K562 (cell line): ENCODE results near the gene SHISAL2A. TPM values are rescaled to one million over a fixed set of nuclear protein-coding genes. Genes with fewer than 3 reads are reported as not detected.

Experiments used
- LEF1 ChIP-seq: fragments of 450-650 bp; IDR thresholded peaks from 2 replicates; pipeline ENCODE4 v1.6.1; 2016; ENCODE audit warnings: mild to moderate bottlenecking
- POLR2AphosphoS5 ChIP-seq: IDR thresholded peaks from 2 replicates; pipeline ENCODE4 v1.6.1; 2011; ENCODE audit warnings: mild to moderate bottlenecking, low read depth, low read length, moderate library complexity; ENCODE audit not compliant: control insufficient read depth, insufficient read depth
- RBM17 ChIP-seq: fragments of 200-400 bp; formaldehyde crosslinking; IDR thresholded peaks from 2 replicates; pipeline ENCODE4 v1.6.1; 2017; ENCODE audit warnings: low read depth, mild to moderate bottlenecking, low read length, borderline replicate concordance
- SNAPC5 ChIP-seq: fragments of 250-450 bp; sonication (Bioruptor Pico); IDR thresholded peaks from 2 replicates; pipeline ENCODE4 v1.8.0; 2021; ENCODE audit warnings: moderate library complexity, mild to moderate bottlenecking, inconsistent platforms
- SUPT5H ChIP-seq: fragments of 450-650 bp; IDR thresholded peaks from 2 replicates; pipeline ENCODE4 v1.6.1; 2016
- ZNF3 ChIP-seq: fragments of 250-450 bp; sonication (Bioruptor Pico); IDR thresholded peaks from 2 replicates; pipeline ENCODE4 v1.5.0; 2021; ENCODE audit warnings: mild to moderate bottlenecking, moderate library complexity
- ZNF57 ChIP-seq: fragments of 450-650 bp; formaldehyde crosslinking; IDR thresholded peaks from 2 replicates; pipeline ENCODE4 v1.4.0; 2020; ENCODE audit warnings: mild to moderate bottlenecking, moderate library complexity
- ZNF766 ChIP-seq: fragments of 200-800 bp; sonication (Bioruptor generic); conservative IDR thresholded peaks from 2 replicates; pipeline ENCODE4 v1.6.1; 2016; ENCODE audit warnings: missing genetic modification characterization, missing compliant biosample characterization
- polyA plus RNA-seq, 8 experiments: library from polyadenylated mRNA; depleted of rRNA in 4 of 8; stranded (reverse) in 5 of 8; unstranded in 3 of 8; fragments of >200 nt; fragmentation: Nextera tagmentation in 2 of 8; fragmentation: Illumina TruSeq in 1 of 8; extraction: Ambion mirVana in 2 of 8; extraction: Trizol in 1 of 8; gene quantifications; 2 replicates each; pipeline versions ENCODE4 v1.2.1 to v1.2.3, GENCODE V29; 2011 to 2014; ENCODE audit warnings: inconsistent platforms in 1 of 8, missing spikeins in 1 of 8
- total RNA-seq, 7 experiments: library from RNA; depleted of rRNA in 6 of 7; stranded (reverse); fragments of >200 nt in 6 of 7; fragmentation: Illumina TruSeq in 2 of 7; extraction: Trizol in 2 of 7; gene quantifications; 2 replicates each; pipeline versions ENCODE4 v1.2.1 to v1.2.3, GENCODE V29; 2011 to 2021; ENCODE audit warnings: low replicate concordance in 1 of 7
- TF ChIP-seq, protein P1 (sequence below), 2 experiments: fragments of 450-650 bp; IDR thresholded peaks; 2 replicates each; pipeline ENCODE4 v1.6.1; 2016
- TF ChIP-seq, protein P2 (sequence below), 2 experiments: fragments of 450-650 bp; conservative IDR thresholded peaks; 2 replicates each; pipeline ENCODE4 v1.6.1; 2017; ENCODE audit warnings: mild to moderate bottlenecking in 2 of 2, moderate library complexity in 2 of 2
- TF ChIP-seq, protein P3 (sequence below): fragments of 200-600 bp; sonication (generic); IDR thresholded peaks from one replicate; pipeline ENCODE4 v1.6.1; 2012; ENCODE audit warnings: mild to moderate bottlenecking, low read depth, low read length, inconsistent platforms

Gene SHISAL2A
- total and polyA plus RNA-seq, 9 of the 15 experiments (the other 6 are each of a cell fraction or from before 2014, with no cell fraction given), result 0.11 TPM; not detected in 8

GRCh38 chr1:52697795-52698674 is 65.1 kb downstream of the SHISAL2A start, which contains the start of gene COA7 (continued):
- no peak for TF ChIP-seq ZNF57
- no peak for TF ChIP-seq ZNF3 (CRISPR knock-in tag)
- peak; percentile 75 for TF ChIP-seq POLR2AphosphoS5
- TF ChIP-seq, protein P1, sequence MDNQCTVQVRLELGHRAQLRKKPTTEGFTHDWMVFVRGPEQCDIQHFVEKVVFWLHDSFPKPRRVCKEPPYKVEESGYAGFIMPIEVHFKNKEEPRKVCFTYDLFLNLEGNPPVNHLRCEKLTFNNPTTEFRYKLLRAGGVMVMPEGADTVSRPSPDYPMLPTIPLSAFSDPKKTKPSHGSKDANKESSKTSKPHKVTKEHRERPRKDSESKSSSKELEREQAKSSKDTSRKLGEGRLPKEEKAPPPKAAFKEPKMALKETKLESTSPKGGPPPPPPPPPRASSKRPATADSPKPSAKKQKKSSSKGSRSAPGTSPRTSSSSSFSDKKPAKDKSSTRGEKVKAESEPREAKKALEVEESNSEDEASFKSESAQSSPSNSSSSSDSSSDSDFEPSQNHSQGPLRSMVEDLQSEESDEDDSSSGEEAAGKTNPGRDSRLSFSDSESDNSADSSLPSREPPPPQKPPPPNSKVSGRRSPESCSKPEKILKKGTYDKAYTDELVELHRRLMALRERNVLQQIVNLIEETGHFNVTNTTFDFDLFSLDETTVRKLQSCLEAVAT (IDR thresholded peaks at IDR 0.05), result peak in 1 of 2 experiments; percentile 36; a peak in 1 of 4 replicates
- peak; percentile 87 for TF ChIP-seq ZNF766 (CRISPR knock-in tag)
- TF ChIP-seq, protein P2, sequence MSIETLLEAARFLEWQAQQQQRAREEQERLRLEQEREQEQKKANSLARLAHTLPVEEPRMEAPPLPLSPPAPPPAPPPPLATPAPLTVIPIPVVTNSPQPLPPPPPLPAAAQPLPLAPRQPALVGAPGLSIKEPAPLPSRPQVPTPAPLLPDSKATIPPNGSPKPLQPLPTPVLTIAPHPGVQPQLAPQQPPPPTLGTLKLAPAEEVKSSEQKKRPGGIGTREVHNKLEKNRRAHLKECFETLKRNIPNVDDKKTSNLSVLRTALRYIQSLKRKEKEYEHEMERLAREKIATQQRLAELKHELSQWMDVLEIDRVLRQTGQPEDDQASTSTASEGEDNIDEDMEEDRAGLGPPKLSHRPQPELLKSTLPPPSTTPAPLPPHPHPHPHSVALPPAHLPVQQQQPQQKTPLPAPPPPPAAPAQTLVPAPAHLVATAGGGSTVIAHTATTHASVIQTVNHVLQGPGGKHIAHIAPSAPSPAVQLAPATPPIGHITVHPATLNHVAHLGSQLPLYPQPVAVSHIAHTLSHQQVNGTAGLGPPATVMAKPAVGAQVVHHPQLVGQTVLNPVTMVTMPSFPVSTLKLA (conservative IDR thresholded peaks at IDR 0.05), result peak; percentile 96 to 97
- peak; percentile 38 for TF ChIP-seq LEF1
- TF ChIP-seq, protein P3, sequence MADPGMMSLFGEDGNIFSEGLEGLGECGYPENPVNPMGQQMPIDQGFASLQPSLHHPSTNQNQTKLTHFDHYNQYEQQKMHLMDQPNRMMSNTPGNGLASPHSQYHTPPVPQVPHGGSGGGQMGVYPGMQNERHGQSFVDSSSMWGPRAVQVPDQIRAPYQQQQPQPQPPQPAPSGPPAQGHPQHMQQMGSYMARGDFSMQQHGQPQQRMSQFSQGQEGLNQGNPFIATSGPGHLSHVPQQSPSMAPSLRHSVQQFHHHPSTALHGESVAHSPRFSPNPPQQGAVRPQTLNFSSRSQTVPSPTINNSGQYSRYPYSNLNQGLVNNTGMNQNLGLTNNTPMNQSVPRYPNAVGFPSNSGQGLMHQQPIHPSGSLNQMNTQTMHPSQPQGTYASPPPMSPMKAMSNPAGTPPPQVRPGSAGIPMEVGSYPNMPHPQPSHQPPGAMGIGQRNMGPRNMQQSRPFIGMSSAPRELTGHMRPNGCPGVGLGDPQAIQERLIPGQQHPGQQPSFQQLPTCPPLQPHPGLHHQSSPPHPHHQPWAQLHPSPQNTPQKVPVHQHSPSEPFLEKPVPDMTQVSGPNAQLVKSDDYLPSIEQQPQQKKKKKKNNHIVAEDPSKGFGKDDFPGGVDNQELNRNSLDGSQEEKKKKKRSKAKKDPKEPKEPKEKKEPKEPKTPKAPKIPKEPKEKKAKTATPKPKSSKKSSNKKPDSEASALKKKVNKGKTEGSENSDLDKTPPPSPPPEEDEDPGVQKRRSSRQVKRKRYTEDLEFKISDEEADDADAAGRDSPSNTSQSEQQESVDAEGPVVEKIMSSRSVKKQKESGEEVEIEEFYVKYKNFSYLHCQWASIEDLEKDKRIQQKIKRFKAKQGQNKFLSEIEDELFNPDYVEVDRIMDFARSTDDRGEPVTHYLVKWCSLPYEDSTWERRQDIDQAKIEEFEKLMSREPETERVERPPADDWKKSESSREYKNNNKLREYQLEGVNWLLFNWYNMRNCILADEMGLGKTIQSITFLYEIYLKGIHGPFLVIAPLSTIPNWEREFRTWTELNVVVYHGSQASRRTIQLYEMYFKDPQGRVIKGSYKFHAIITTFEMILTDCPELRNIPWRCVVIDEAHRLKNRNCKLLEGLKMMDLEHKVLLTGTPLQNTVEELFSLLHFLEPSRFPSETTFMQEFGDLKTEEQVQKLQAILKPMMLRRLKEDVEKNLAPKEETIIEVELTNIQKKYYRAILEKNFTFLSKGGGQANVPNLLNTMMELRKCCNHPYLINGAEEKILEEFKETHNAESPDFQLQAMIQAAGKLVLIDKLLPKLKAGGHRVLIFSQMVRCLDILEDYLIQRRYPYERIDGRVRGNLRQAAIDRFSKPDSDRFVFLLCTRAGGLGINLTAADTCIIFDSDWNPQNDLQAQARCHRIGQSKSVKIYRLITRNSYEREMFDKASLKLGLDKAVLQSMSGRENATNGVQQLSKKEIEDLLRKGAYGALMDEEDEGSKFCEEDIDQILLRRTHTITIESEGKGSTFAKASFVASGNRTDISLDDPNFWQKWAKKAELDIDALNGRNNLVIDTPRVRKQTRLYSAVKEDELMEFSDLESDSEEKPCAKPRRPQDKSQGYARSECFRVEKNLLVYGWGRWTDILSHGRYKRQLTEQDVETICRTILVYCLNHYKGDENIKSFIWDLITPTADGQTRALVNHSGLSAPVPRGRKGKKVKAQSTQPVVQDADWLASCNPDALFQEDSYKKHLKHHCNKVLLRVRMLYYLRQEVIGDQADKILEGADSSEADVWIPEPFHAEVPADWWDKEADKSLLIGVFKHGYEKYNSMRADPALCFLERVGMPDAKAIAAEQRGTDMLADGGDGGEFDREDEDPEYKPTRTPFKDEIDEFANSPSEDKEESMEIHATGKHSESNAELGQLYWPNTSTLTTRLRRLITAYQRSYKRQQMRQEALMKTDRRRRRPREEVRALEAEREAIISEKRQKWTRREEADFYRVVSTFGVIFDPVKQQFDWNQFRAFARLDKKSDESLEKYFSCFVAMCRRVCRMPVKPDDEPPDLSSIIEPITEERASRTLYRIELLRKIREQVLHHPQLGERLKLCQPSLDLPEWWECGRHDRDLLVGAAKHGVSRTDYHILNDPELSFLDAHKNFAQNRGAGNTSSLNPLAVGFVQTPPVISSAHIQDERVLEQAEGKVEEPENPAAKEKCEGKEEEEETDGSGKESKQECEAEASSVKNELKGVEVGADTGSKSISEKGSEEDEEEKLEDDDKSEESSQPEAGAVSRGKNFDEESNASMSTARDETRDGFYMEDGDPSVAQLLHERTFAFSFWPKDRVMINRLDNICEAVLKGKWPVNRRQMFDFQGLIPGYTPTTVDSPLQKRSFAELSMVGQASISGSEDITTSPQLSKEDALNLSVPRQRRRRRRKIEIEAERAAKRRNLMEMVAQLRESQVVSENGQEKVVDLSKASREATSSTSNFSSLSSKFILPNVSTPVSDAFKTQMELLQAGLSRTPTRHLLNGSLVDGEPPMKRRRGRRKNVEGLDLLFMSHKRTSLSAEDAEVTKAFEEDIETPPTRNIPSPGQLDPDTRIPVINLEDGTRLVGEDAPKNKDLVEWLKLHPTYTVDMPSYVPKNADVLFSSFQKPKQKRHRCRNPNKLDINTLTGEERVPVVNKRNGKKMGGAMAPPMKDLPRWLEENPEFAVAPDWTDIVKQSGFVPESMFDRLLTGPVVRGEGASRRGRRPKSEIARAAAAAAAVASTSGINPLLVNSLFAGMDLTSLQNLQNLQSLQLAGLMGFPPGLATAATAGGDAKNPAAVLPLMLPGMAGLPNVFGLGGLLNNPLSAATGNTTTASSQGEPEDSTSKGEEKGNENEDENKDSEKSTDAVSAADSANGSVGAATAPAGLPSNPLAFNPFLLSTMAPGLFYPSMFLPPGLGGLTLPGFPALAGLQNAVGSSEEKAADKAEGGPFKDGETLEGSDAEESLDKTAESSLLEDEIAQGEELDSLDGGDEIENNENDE, result no peak
- TF ChIP-seq RBM17, result no peak
- TF ChIP-seq SUPT5H, result peak; percentile 89
- TF ChIP-seq SNAPC5 (CRISPR knock-in tag), result no peak
